CD4-positive, alpha-beta memory T cell (primary cell): Measurements from ENCODE around the gene HES1. TPM values are rescaled to one million over a fixed set of nuclear protein-coding genes. Genes with fewer than 3 reads are reported as not detected.

Experiments used
- CTCF ChIA-PET: fragments of 350-600 bp; sonication (Branson Sonifier 250); formaldehyde crosslinking; loops from one replicate; lab custom pipeline; 2021; ENCODE audit warnings: inconsistent platforms; ENCODE audit not compliant: partially characterized antibody; lab: Charles Lee
- POLR2A ChIA-PET: fragments of 350-600 bp; sonication (Branson Sonifier 250); formaldehyde crosslinking; loops from one replicate; lab custom pipeline; 2021; ENCODE audit not compliant: partially characterized antibody; lab: Charles Lee
- DNase-seq, 5 donors: peaks; one replicate each; pipeline versions ENCODE4 v3.0.0 to v3.0.0-alpha.2; 2020 to 2022; ENCODE audit warnings: mixed read lengths in 1 of 5
- H3K27ac ChIP-seq: one replicate; pipeline ENCODE4 v1.7.0; 2013; ENCODE audit warnings: low read depth, low read length
- H3K27me3 ChIP-seq: 2 replicates; pipeline ENCODE4 v1.7.0; 2013; ENCODE audit warnings: mild to moderate bottlenecking, low read length, moderate library complexity; ENCODE audit not compliant: insufficient read depth
- H3K36me3 ChIP-seq: 2 replicates; pipeline ENCODE4 v1.7.0; 2013; ENCODE audit warnings: mild to moderate bottlenecking, low read length, moderate library complexity; ENCODE audit not compliant: insufficient read depth
- H3K4me1 ChIP-seq: 2 replicates; pipeline ENCODE4 v1.7.0; 2013; ENCODE audit warnings: mild to moderate bottlenecking, low read length, moderate library complexity; ENCODE audit not compliant: insufficient read depth
- H3K4me3 ChIP-seq, 2 donors: one replicate each; pipeline ENCODE4 v1.7.0; 2013; ENCODE audit warnings: low read length in 2 of 2, mild to moderate bottlenecking in 1 of 2
- H3K9me3 ChIP-seq, 2 donors: one replicate each; pipeline ENCODE4 v1.7.0; 2013; ENCODE audit warnings: low read length in 2 of 2, control low read depth in 1 of 2; ENCODE audit not compliant: control insufficient read depth in 1 of 2
- H3K27ac Mint-ChIP-seq, 7 donors: one replicate each; pipeline ENCODE4 v1.8.0; 2020 to 2021; ENCODE audit warnings: mixed read lengths in 7 of 7, mild to moderate bottlenecking in 6 of 7, inconsistent platforms in 3 of 7, moderate library complexity in 3 of 7
- H3K27me3 Mint-ChIP-seq, 2 donors: one replicate each; pipeline ENCODE4 v1.8.0; 2020 to 2021; ENCODE audit warnings: mixed read lengths in 2 of 2
- H3K36me3 Mint-ChIP-seq, 2 donors: one replicate each; pipeline ENCODE4 v1.8.0; 2020 to 2021; ENCODE audit warnings: mixed read lengths in 2 of 2, inconsistent platforms in 1 of 2, mild to moderate bottlenecking in 1 of 2
- H3K4me1 Mint-ChIP-seq, 4 donors: one replicate each; pipeline ENCODE4 v1.8.0; 2020 to 2021; ENCODE audit warnings: mixed read lengths in 4 of 4, mild to moderate bottlenecking in 1 of 4
- H3K4me3 Mint-ChIP-seq, 8 donors: one replicate each; pipeline ENCODE4 v1.8.0; 2020 to 2021; ENCODE audit warnings: mixed read lengths in 8 of 8, mild to moderate bottlenecking in 7 of 8, moderate library complexity in 6 of 8, inconsistent platforms in 3 of 8
- H3K9me3 Mint-ChIP-seq, 8 donors: one replicate each; pipeline ENCODE4 v1.8.0; 2020 to 2021; ENCODE audit warnings: mixed read lengths in 8 of 8, mild to moderate bottlenecking in 5 of 8, inconsistent platforms in 3 of 8, moderate library complexity in 1 of 8
- intact Hi-C: fragments of 100-400 bp; cut with micrococcal nuclease; formaldehyde crosslinking; loops from one replicate; pipeline ENCODE4 v1.15.1; 2023
- polyA plus RNA-seq, 2 donors: library from polyadenylated mRNA; unstranded; fragments of 300-500 nt; fragmentation: Illumina TruSeq; gene quantifications; one replicate each; pipeline ENCODE4 v1.2.3, GENCODE V29; 2021
- total RNA-seq, 2 experiments: library from RNA; stranded (reverse); gene quantifications; one replicate each; pipeline ENCODE4 v1.2.3, GENCODE V29; 2021

HES1 gene
- total and polyA plus RNA-seq, 4 experiments from 2014 or later = 0.11 to 0.50 TPM; not detected in 2

DNA sequence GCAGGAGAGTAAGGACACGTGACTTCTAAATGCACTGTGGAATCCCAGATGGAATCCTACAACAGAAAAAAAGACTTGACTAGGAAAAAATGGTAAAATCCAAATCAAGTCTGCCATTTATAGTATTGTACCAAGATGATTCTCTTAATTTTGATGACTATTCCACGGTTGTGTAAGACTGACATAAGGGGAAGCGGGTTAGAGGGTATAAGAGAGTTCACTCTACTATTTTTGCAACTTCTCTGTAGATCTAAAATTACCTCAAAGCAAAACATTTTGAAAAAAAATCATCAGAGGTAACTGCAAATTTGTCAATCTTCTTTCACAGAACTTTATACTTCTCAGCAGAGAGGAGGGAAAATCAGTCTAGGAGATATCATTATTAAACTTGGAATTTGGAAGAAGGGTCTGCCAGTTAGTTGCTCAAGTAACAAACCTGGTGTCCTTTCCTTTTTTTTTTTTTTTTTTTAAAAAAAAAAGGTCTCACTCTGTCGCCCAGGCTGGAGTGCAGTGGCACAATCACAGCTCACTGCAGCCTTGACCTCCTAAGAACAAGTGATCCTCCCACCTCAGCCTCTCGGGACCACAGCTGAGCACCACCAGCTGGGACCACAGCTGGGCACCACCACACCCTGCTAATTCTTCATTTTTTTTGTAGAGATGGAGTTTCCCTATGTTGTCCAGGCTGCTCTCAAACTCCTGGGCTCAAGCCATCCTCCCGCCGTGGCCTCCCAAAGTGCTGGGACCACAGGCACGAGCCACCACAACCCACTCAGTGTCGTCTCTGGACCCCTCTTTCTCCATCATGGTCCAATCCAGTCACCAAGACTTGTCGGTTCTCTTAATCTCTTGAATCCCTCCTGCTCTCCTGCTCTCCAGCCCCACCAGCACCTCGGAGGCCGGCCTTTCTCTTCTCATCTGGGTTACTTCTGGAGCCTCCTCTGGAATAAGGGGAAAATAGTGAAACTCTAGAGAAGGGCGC lies 14.9 kb upstream of the HES1 start:
- Histone ChIP-seq H3K27me3 (no peaks in the 10 kb centered on the region), H3K27ac (no peak overlapping the region), H3K36me3 (no peaks in the 10 kb centered on the region), H3K9me3 (no peaks in the 10 kb centered on the region), H3K4me3 (no peak overlapping the region), H3K4me1 (no peaks in the 10 kb centered on the region)
- no peak for DNase-seq
- Mint-ChIP-seq H3K27ac (no peak overlapping the region), H3K4me3 (no peak overlapping the region), H3K4me1 (no peaks in the 10 kb centered on the region), H3K27me3 (peaks cover 14 to 33% of the 10 kb centered on the region in 2 donors), H3K36me3 (no peaks in the 10 kb centered on the region), H3K9me3 (no peaks in the 10 kb centered on the region)
- POLR2A ChIA-PET = no interaction called here
- CTCF ChIA-PET = no interaction called here
- intact Hi-C loops = no loop called here

DNA sequence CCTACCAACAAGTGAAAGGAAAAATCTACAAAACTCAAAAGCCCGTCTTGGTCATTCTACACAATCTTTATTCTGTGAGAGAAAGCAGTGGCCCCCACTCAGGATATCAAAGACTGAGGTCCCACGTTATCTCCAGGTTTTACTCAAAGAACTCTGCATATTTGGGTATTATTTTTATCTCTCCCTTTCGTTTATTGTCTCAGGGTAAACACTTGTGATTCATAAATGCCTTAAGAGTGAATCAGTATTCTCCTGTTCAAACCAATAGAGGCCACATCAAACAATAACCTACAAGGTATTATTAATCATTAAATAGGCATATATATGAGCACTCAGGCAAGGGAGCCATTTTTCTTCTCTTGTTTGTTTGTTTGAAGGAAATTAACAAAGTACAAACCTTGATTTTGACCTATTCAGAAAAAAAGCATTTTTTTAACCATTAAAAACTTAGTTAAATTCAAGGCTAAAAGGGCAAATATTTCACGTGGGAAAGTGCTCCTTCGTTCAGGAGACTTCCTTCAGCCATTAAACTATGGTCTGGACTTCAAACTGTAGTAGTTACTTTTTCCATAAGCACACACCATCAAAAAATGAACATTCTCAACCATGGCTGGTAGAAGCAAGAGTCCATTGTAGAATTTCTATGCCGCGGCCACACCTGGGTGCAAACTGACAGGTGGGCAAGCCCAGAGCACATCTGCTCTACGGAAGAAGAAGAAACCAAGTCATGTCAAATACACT lies 13.9 kb upstream of the HES1 start:
- Mint-ChIP-seq H3K4me1 (no peaks in the 10 kb centered on the region), H3K27ac (no peak overlapping the region), H3K27me3 (peaks cover 18 to 34% of the 10 kb centered on the region in 2 donors), H3K9me3 (no peaks in the 10 kb centered on the region), H3K4me3 (no peak overlapping the region), H3K36me3 (no peaks in the 10 kb centered on the region)
- Histone ChIP-seq H3K4me1 (no peaks in the 10 kb centered on the region), H3K36me3 (no peaks in the 10 kb centered on the region), H3K9me3 (no peaks in the 10 kb centered on the region), H3K27me3 (no peaks in the 10 kb centered on the region), H3K4me3 (no peak overlapping the region), H3K27ac (no peak overlapping the region)
- POLR2A ChIA-PET = no interaction called here
- no peak for DNase-seq
- intact Hi-C loops = no loop called here
- CTCF ChIA-PET = no interaction called here

DNA sequence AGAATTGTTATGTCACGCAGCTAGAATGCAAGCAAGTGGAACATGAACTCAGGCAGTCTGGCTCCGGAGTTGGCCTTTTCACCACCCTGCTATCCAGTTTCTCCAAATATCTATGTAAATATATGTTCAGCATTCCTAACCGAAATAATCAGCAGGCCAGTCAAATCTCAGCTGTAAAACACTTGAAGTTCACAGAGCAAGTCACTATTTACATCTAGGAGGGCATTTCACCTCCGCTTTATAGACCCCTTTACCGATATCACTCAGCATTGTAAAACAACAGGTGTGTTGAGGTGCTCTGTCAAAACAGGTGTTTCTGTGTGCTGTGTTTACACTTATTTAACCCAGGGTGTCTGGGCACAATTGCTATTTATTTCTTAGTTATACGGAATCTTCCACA lies 12.2 kb upstream of the HES1 start:
- POLR2A ChIA-PET = no interaction called here
- Mint-ChIP-seq H3K27ac (no peak overlapping the region), H3K27me3 (peaks cover 23 to 45% of the 10 kb centered on the region in 2 donors), H3K4me3 (no peak overlapping the region), H3K4me1 (no peaks in the 10 kb centered on the region), H3K9me3 (no peaks in the 10 kb centered on the region), H3K36me3 (no peaks in the 10 kb centered on the region)
- no peaks in the 10 kb centered on the region for H3K27me3 ChIP-seq
- no peaks in the 10 kb centered on the region for H3K9me3 ChIP-seq
- H3K4me3 ChIP-seq = no peak overlapping the region
- CTCF ChIA-PET = no interaction called here
- intact Hi-C loops = no loop called here
- no peaks in the 10 kb centered on the region for H3K36me3 ChIP-seq
- no peak for DNase-seq
- H3K27ac ChIP-seq = no peak overlapping the region
- H3K4me1 ChIP-seq = no peaks in the 10 kb centered on the region

DNA sequence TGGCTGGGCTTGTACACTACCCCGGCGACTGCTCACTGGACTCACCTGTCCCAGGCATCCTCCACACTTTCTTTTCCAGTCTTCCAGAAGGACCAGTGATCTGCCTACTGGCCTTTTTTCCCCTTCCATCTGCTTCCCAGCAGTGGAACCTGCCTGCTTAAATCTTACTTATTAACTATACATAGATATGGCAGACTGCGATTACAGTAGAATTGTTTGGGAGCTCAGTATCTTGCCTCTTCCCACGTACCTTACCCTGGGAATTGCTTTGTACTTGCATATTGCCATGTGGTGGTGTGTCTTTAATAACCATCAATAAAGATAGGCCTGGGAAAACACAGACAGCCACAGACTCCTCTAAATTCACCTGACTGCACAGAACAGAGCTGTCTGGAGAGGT lies 11.8 kb upstream of the HES1 start:
- CTCF ChIA-PET = no interaction called here

DNA sequence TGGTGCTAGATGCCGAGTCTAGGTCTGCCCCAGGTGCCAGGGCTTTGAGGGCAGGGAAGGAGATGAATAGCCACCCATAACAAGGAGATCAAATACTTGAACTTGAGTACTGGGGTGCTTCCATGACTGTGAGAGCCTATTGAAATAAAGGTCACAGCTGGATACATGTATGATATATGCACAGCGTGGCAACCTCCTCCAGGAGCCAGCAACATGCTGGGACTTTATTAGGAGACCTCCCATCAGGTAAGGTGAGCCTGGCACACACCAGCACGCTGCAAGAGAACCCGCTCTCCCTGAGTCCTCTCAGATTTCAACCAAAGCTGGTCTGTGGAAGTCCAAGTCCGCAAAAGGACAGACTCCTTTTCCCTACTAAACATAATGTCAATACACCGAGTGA lies 10.5 kb upstream of the HES1 start:
- ChIA-PET CTCF (no interaction called here), POLR2A (no interaction called here)
- Histone ChIP-seq H3K4me3 (no peak overlapping the region), H3K27ac (no peak overlapping the region), H3K27me3 (no peaks in the 10 kb centered on the region), H3K36me3 (no peaks in the 10 kb centered on the region), H3K9me3 (no peaks in the 10 kb centered on the region), H3K4me1 (no peaks in the 10 kb centered on the region)
- no peak for DNase-seq
- Mint-ChIP-seq H3K27ac (no peak overlapping the region), H3K36me3 (no peaks in the 10 kb centered on the region), H3K27me3 (peaks cover 28 to 41% of the 10 kb centered on the region in 2 donors), H3K4me3 (no peak overlapping the region), H3K4me1 (no peaks in the 10 kb centered on the region), H3K9me3 (no peaks in the 10 kb centered on the region)
- intact Hi-C loops = no loop called here

More for the DNA sequence above, 11.8 kb upstream of the HES1 start:
- H3K27ac ChIP-seq = no peak overlapping the region
- Mint-ChIP-seq H3K27me3 (peaks cover 25 to 40% of the 10 kb centered on the region in 2 donors), H3K27ac (no peak overlapping the region), H3K4me1 (no peaks in the 10 kb centered on the region), H3K9me3 (no peaks in the 10 kb centered on the region), H3K4me3 (no peak overlapping the region), H3K36me3 (no peaks in the 10 kb centered on the region)
- intact Hi-C loops = no loop called here
- no peaks in the 10 kb centered on the region for H3K27me3 ChIP-seq
- H3K4me3 ChIP-seq = no peak overlapping the region
- no peak for DNase-seq
- H3K4me1 ChIP-seq = no peaks in the 10 kb centered on the region
- H3K9me3 ChIP-seq = no peaks in the 10 kb centered on the region
- no peaks in the 10 kb centered on the region for H3K36me3 ChIP-seq
- POLR2A ChIA-PET = no interaction called here

DNA sequence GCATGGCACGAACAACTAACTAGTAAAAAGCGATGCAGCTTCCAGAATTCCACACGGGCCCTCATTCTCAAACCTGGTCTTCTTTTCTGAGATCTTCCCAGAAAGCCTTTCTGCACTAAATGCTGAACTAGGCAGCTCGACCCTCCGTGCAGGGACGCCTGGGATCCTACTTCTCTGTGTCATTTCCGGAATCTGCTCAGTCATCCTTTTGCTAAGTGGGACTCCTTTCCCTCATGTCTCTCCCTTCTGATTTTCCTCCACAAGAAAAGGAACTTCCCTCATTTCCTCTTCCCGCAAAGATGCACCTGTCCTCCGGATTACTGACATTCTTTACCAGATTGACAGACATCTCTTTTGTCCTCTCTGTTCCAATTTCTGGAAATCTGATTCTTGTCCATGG lies 9.2 kb upstream of the HES1 start:
- H3K4me1 Mint-ChIP-seq = peaks cover 6 to 12% (median 8%) of the 10 kb centered on the region in 4 donors

DNA sequence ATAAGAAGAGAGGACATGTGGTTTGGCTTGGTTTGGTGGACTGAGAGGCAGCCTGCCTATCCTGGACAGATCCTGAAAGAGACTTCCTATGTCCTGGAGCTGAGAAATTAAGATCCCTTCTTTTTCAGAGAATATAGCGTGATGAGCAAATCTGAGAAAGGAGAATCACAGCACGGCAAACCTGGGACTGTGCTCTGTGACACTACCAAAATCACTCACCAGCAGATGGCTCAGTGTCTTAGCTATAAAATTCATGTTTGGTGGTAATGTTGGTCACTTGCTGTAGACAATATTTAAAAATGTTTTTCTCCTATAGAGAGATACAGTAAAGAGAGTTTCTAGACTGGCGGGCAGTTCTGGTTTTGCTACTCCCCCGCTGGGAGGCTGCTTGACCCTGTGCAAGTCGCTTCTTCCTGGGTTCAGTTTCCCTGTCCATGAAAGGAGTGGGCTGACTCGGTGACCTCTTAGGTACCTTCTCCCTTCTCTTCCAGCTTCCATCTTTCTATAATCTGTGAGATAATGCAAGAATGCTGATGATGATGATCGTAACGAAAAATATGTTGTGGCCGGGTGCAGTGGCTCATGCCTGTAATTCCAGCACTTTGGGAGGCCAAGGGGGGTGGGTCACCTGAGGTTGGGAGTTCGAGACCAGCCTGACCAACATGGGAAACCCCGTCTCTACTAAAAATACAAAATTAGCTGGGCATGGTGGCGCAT lies 7.6 kb upstream of the HES1 start:
- H3K4me3 Mint-ChIP-seq = no peak overlapping the region
- ChIA-PET POLR2A (no interaction called here), CTCF (interaction anchor here (1.3 kb wide), 1 partner anchor 187 kb away, joined by 4 read pairs; no protein-coding TSS in a partner anchor)

More for the DNA sequence above, 9.2 kb upstream of the HES1 start:
- Histone ChIP-seq H3K27ac (no peak overlapping the region), H3K9me3 (no peaks in the 10 kb centered on the region), H3K4me3 (no peak overlapping the region), H3K4me1 (peaks cover 11% of the 10 kb centered on the region), H3K27me3 (no peaks in the 10 kb centered on the region), H3K36me3 (no peaks in the 10 kb centered on the region)
- CTCF ChIA-PET = no interaction called here
- no peak for DNase-seq
- H3K4me3 Mint-ChIP-seq = no peak overlapping the region
- POLR2A ChIA-PET = no interaction called here
- H3K27me3 Mint-ChIP-seq = peaks cover 35 to 47% of the 10 kb centered on the region in 2 donors
- no peaks in the 10 kb centered on the region for H3K9me3 Mint-ChIP-seq
- no peaks in the 10 kb centered on the region for H3K36me3 Mint-ChIP-seq
- H3K27ac Mint-ChIP-seq = no peak overlapping the region
- intact Hi-C loops = no loop called here

More for the DNA sequence above, 7.6 kb upstream of the HES1 start:
- peaks cover 13% of the 10 kb centered on the region for H3K4me1 ChIP-seq
- no peaks in the 10 kb centered on the region for H3K36me3 Mint-ChIP-seq
- H3K9me3 Mint-ChIP-seq = no peaks in the 10 kb centered on the region
- H3K4me3 ChIP-seq = no peak overlapping the region
- H3K27me3 ChIP-seq = no peaks in the 10 kb centered on the region
- no peak overlapping the region for H3K27ac ChIP-seq
- peaks cover 41 to 55% of the 10 kb centered on the region in 2 donors for H3K27me3 Mint-ChIP-seq
- intact Hi-C loops = loop anchor here (2.0 kb wide), 1 partner anchor 186 kb away; no protein-coding TSS in a partner anchor
- no peak for DNase-seq
- H3K36me3 ChIP-seq = no peaks in the 10 kb centered on the region
- H3K27ac Mint-ChIP-seq = no peak overlapping the region
- H3K4me1 Mint-ChIP-seq = peaks cover 7 to 26% (median 11%) of the 10 kb centered on the region in 4 donors
- H3K9me3 ChIP-seq = no peaks in the 10 kb centered on the region
